ENCODE measurements around the gene DEDD2.

The DEDD2 gene

GRCh38 chr19:42204664-42205063 is 12.8 kb downstream of the DEDD2 start:
- Histone ChIP-seq H3K27me3 (ENCODE audit: insufficient read depth, poor library complexity, severe bottlenecking) (no peaks in the 10 kb centered on the region), H3K4me3 (replicated peaks; ENCODE audit: insufficient read depth, low read length) (no peak overlapping the region), H3K27ac (replicated peaks) (no peak overlapping the region)
- TF ChIP-seq SPI1 (IDR thresholded peaks at IDR 0.05; ENCODE audit: borderline replicate concordance, low read depth), result no peak
- TF ChIP-seq GABPA (IDR thresholded peaks at IDR 0.05; ENCODE audit: low read depth), result no peak
- no peak for TF ChIP-seq CTCF (IDR thresholded peaks at IDR 0.05; ENCODE audit: insufficient read depth, low read length)
- no peak for TF ChIP-seq REST (IDR thresholded peaks at IDR 0.05; ENCODE audit: insufficient replicate concordance, low read depth)
- TF ChIP-seq POLR2AphosphoS5 (IDR thresholded peaks at IDR 0.05; ENCODE audit: low read depth), result no peak
- no peak for DNase-seq (ENCODE audit: low read depth in 1 of 2, low spot score in 1 of 2)

- no peak for TF ChIP-seq REST (IDR thresholded peaks at IDR 0.05; ENCODE audit: insufficient replicate concordance, low read depth)
- no peak for TF ChIP-seq CTCF (IDR thresholded peaks at IDR 0.05; ENCODE audit: insufficient read depth, low read length)
- TF ChIP-seq POLR2AphosphoS5 (IDR thresholded peaks at IDR 0.05; ENCODE audit: low read depth), result no peak
- no peak for TF ChIP-seq SPI1 (IDR thresholded peaks at IDR 0.05; ENCODE audit: borderline replicate concordance, low read depth)
- no peak for TF ChIP-seq GABPA (IDR thresholded peaks at IDR 0.05; ENCODE audit: low read depth)
- Histone ChIP-seq H3K4me3 (replicated peaks; ENCODE audit: insufficient read depth, low read length) (no peak overlapping the region), H3K27me3 (ENCODE audit: insufficient read depth, poor library complexity, severe bottlenecking) (no peaks in the 10 kb centered on the region), H3K27ac (replicated peaks) (peak overlapping the region; percentile 98)
- no peak for DNase-seq (ENCODE audit: low read depth in 1 of 2, low spot score in 1 of 2)
Measured at GRCh38 chr19:42203700-42204099, 13.8 kb downstream of the DEDD2 start.

GRCh38 chr19:42202290-42202880 is 15.1 kb downstream of the DEDD2 start:
- DNase-seq (ENCODE audit: low read depth in 1 of 2, low spot score in 1 of 2), result no peak
- peak overlapping the region; percentile 98 for H3K27ac ChIP-seq (replicated peaks)
- TF ChIP-seq REST (IDR thresholded peaks at IDR 0.05; ENCODE audit: insufficient replicate concordance, low read depth), result no peak
- no peak for TF ChIP-seq SPI1 (IDR thresholded peaks at IDR 0.05; ENCODE audit: borderline replicate concordance, low read depth)
- TF ChIP-seq POLR2AphosphoS5 (IDR thresholded peaks at IDR 0.05; ENCODE audit: low read depth), result no peak
- TF ChIP-seq GABPA (IDR thresholded peaks at IDR 0.05; ENCODE audit: low read depth), result no peak
- TF ChIP-seq CTCF (IDR thresholded peaks at IDR 0.05; ENCODE audit: insufficient read depth, low read length), result no peak
- no peaks in the 10 kb centered on the region for H3K27me3 ChIP-seq (ENCODE audit: insufficient read depth, poor library complexity, severe bottlenecking)
- H3K4me3 ChIP-seq (replicated peaks; ENCODE audit: insufficient read depth, low read length), result no peak overlapping the region

Measured in HL-60 (cell line).